ENCODE measurements around the gene PHIP. TPM values are rescaled to one million over a fixed set of nuclear protein-coding genes. Genes with fewer than 3 reads are reported as not detected.
"Not testable (repeated sequence)": the region's sequence is repeated elsewhere in the genome, so short reads cannot be mapped to it uniquely, and the experiment has no call there.

Gene PHIP
- polyA plus RNA-seq, 1 donor, result 25.0 TPM

GRCh38 chr6:78917788-78918187 is 160.3 kb downstream of the PHIP start:
- no peak for DNase-seq

- DNase-seq, result no peak
Observed at GRCh38 chr6:78916411-78916810, 161.6 kb downstream of the PHIP start.

GRCh38 chr6:78911218-78911940 is 166.7 kb downstream of the PHIP start:
- DNase-seq, result no peak

GRCh38 chr6:78910591-78911171 is 167.4 kb downstream of the PHIP start:
- no peak for DNase-seq

GRCh38 chr6:78910010-78910409 is 168.0 kb downstream of the PHIP start:
- no peak for DNase-seq

- no peak for DNase-seq
Observed at GRCh38 chr6:78909391-78909790, 168.7 kb downstream of the PHIP start.

- DNase-seq, result no peak
Observed at GRCh38 chr6:78908621-78909020, 169.4 kb downstream of the PHIP start.

GRCh38 chr6:78896227-78896626 is 181.8 kb downstream of the PHIP start:
- DNase-seq, result no peak

- not testable (repeated sequence) for DNase-seq
Observed at GRCh38 chr6:78889901-78890300, 188.2 kb downstream of the PHIP start.

Other genes starting within 250 kb of the PHIP start
- gene IRAK1BP1, start 210.7 kb downstream of the PHIP start, polyA plus RNA-seq (ENCODE audit: insufficient read length), result 3.4 TPM
- gene HMGN3, start 156.4 kb upstream of the PHIP start, polyA plus RNA-seq (ENCODE audit: insufficient read length), result 101 TPM